GM12873 (cell line): ENCODE measurements around the gene EZH2.

Experiments used
- TF ChIP-seq, protein P1 (sequence below): IDR thresholded peaks from 2 replicates; pipeline ENCODE4 v1.5.1; 2012; ENCODE audit warnings: low read depth, mild to moderate bottlenecking, moderate library complexity, low read length, control low read depth; ENCODE audit not compliant: insufficient read depth; ENCODE audit errors: missing control alignments

Gene EZH2

DNA sequence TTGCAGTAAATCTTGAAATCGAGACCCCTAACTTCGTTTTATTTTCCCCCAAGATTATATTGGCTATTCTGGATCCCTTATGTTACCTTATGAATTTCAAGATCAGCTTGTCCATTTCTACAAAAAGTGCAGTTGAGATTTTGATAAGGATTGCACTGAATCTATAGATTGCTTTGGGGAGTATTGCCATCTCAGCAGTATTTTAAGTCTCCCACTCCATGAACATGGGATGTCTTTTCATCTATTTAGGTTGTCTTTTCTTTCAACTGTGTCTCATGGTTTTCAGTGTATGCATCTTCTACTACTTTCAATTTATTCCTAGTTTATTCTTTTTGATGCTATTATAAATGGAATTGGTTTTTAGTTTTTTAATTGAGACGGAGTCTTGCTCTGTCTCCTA, 89.6 kb downstream of the EZH2 start:
- TF ChIP-seq, protein P1, sequence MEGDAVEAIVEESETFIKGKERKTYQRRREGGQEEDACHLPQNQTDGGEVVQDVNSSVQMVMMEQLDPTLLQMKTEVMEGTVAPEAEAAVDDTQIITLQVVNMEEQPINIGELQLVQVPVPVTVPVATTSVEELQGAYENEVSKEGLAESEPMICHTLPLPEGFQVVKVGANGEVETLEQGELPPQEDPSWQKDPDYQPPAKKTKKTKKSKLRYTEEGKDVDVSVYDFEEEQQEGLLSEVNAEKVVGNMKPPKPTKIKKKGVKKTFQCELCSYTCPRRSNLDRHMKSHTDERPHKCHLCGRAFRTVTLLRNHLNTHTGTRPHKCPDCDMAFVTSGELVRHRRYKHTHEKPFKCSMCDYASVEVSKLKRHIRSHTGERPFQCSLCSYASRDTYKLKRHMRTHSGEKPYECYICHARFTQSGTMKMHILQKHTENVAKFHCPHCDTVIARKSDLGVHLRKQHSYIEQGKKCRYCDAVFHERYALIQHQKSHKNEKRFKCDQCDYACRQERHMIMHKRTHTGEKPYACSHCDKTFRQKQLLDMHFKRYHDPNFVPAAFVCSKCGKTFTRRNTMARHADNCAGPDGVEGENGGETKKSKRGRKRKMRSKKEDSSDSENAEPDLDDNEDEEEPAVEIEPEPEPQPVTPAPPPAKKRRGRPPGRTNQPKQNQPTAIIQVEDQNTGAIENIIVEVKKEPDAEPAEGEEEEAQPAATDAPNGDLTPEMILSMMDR: no peak

DNA sequence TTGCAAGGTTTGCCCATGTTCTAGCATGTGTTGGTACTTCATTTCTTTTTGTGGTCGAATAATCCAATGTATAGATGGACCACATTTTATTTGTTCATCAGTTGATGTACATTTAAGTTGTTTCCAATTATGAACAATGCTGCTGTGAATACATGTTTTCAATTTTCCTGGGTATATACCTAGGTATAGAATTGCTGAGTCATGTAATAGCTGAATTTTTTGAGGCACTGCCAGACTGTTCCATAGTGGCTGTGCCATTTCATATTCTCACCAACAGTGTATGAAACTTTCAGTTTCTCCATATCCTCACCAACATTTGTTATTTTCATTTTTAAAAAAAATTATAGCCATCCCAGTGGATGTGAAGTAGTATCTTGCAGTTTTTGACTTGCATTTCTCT, 90.5 kb downstream of the EZH2 start:
- TF ChIP-seq, protein P1: no peak

DNA sequence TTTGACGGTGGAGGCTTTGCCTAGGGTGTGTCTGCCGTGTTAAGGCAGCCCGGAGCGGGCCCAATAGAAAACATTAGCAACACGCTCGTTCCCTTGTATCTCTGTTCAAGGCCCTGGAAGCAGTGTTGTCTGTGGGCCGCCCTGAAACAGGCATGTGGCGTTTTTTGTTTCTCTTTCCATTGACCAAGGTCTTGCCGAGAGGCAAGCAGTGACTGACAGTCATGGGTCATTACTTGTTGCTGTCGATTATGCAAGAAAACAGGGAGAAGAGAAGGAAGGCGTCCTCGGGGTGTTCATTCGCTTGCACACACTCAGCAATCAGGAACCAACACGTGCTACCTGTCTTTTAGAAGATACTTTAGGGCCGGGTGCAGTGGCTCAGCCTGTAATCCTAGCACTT, 92.5 kb downstream of the EZH2 start:
- TF ChIP-seq, protein P1: no peak

DNA sequence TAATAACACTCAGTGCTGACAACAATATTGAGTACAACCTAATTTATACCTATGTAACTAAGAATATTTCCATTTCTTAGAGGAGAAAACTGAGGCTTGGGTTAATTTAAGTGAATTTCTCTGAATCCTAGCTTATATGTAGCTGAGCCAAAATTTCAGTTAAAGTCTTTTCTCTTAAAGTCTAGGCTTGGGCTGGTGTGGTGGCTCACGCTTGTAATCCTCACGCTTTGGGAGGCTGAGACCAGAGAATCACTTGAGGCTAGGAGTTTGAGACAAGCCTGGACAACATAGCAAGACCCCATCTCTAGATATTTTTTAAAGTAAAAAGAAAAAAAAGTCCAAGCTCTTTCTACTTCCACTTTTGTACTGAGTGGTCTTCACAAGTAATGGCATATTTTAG, 93.2 kb downstream of the EZH2 start:
- TF ChIP-seq, protein P1: no peak

DNA sequence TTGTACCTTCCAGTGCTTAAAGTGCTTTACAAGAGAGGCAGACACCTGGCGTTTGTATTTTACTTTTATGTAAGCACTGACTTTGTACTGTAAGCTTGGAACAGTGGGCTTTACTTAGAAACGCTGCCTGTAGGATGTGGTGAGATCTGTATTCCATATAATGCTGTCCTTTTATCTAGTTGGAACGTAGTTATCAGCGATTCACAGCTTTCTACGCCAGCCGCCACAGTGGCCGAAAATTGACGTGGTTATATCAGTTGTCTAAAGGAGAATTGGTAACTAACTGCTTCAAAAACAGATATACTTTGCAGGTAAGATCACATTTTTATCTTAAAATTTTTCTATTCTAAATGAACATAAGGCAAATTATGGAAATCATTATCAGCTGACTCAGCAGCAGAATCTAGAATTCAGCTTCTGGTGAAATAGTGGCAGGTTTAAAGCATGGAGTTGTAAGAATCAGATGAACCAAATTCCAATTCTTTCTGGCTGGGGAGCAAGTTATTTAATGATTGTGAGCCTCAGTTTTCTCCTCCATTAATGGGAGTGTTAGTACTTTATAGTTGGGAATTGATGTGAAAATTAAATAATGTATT, 93.9 kb downstream of the EZH2 start:
- TF ChIP-seq, protein P1: no peak

DNA sequence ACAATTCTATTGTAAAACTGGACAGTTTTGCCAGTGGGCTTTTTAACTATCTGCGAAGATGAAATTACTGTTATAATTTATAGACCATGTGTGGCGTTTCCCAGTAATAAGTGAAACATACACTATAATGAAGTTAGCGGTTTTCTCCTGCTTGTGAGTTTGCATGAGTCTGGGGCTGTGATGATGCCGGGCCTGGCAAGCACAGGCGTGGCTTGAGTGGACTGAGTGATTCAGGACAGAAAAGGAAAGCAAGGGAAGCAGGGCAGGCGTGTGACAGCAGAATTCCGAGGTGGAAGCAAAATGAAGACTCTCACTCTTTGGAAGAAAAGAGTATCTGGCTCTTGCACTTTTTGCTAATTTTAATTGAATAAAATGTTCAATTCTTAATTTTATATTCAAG, 94.9 kb downstream of the EZH2 start:
- TF ChIP-seq, protein P1: no peak

DNA sequence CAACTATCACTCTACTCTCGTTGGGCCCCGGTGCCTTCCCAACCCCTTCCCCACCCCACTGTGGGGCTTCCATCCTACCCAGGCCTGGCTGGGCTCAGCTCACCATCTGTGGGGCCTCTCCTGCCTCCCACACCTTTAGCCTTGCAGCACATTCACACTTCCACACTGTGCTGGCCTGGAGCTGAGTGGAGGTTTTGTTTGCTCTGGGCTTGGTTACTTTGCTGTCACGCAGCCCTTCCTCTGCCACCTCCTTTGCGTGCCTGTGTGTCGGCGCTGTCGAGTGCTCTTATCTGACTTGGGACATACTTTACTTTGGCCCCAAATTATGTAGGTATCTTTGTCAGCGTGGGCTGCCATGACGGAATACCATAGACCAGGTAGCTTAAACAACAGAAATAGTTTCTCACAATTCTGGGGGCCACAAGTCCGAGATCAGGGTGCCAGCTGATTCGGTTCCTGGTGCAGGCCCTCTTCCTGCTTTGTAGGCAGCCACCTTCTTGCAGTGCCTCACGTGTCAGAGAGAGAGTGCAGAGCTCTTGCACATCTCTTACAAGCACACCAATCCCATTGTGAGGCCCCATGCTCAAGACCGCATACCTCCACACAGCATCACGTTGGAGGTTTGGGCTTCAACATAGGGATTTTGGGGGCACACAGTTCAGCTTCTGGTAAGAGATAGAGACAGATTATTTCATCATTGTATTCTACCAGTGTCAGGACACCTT, 96.4 kb downstream of the EZH2 start:
- TF ChIP-seq, protein P1: no peak
